A673 (cell line): ENCODE results near the gene P3R3URF.

Source experiments
- EZH2 ChIP-seq: fragments of 200-600 bp; sonication (generic); IDR thresholded peaks from 2 replicates; pipeline ENCODE4 v1.6.1; 2017; ENCODE audit warnings: borderline replicate concordance, low read depth, mild to moderate bottlenecking, mixed read lengths, antibody characterized with exemption, low read length; ENCODE audit not compliant: poor library complexity, severe bottlenecking
- TF ChIP-seq, protein P1 (sequence below): fragments of 300-800, 200-600 bp; sonication (generic); conservative IDR thresholded peaks from 2 replicates; pipeline ENCODE4 v1.5.1; 2017; ENCODE audit warnings: low read depth, mild to moderate bottlenecking, antibody characterized with exemption, low read length, moderate library complexity, mixed read lengths

DNA sequence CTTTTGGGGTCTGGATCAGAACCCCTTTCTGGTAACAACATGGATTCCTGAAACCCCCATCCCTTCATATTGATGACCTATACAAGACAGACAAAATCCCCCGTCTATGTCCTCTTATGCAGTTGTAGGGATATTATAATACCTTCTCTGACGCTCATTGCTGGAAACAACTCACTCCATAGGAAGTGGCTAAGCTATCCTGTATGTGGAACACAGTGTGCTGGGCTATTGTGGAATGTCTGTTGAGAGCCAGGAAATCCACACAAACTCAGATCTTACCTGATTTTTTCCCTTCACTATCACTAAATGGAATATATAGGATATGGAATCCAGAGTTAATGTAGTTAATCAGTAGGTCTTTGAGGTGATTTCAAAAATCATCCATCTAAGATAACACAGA, 26.2 kb downstream of the P3R3URF start:
- TF ChIP-seq, protein P1, sequence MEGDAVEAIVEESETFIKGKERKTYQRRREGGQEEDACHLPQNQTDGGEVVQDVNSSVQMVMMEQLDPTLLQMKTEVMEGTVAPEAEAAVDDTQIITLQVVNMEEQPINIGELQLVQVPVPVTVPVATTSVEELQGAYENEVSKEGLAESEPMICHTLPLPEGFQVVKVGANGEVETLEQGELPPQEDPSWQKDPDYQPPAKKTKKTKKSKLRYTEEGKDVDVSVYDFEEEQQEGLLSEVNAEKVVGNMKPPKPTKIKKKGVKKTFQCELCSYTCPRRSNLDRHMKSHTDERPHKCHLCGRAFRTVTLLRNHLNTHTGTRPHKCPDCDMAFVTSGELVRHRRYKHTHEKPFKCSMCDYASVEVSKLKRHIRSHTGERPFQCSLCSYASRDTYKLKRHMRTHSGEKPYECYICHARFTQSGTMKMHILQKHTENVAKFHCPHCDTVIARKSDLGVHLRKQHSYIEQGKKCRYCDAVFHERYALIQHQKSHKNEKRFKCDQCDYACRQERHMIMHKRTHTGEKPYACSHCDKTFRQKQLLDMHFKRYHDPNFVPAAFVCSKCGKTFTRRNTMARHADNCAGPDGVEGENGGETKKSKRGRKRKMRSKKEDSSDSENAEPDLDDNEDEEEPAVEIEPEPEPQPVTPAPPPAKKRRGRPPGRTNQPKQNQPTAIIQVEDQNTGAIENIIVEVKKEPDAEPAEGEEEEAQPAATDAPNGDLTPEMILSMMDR: no peak
- no peak for TF ChIP-seq EZH2
